ENCODE data around the gene LHPP. TPM values are rescaled to one million over a fixed set of nuclear protein-coding genes. Genes with fewer than 3 reads are reported as not detected.

Gene LHPP
- total and polyA plus RNA-seq, 10 donors, result 16.8 to 36.8 (median 23.5) TPM

DNA sequence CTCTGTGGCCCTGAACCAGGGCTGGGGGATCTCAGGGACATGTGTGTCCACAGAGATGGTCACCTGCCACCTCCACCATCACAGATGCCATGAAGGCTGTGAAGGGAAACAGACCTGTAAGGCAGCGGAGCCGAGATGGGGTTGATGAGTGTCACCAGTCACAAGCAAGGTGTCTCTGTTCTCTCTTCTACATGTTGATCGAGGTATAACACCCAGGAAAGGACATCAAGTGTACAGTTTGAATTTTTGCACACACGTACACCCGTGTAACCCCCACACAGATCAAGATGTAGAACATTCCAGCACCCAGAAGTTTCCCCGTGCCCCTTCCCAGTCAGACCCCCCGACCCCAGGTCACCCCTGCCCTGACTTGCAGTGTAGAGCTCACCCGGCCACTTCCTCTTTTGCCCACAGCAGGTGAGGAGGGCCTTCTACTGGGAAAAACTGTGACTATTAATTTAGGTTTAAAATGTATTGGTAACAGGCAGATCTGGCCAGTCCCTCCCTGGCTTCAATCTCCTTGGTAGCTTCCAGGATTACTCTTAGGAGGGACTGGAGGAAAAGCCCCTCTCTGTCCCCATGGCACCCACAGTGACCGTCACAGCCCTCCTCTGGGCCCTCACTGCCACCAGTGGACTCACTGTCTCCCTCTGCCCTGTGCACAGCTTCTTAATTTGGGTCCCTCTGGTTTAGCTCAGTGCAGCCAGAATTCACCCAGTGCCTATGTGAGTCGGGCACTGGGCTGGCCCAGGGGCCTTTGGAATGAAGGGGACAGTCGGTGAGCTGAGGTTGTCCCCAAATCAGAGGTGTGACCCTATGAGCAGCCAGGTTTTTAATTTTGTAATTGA, 108.2 kb downstream of the LHPP start:
- H3K27me3 ChIP-seq (replicated peaks in 1 of 7), result no peaks in the 10 kb centered on the region
- no peaks in the 10 kb centered on the region for H3K9me3 ChIP-seq
- intact Hi-C loops (cut with DNase I; ENCODE audit: low total_unique reads), result no loop called here
- peak; percentile 76 for DNase-seq
- no peak overlapping the region for H3K4me3 ChIP-seq
- peak overlapping the region in 2 of 8 donors; percentile 18 to 55 for H3K27ac ChIP-seq
- no peaks in the 10 kb centered on the region for H3K36me3 ChIP-seq
- peaks cover 4 to 29% (median 15%) of the 10 kb centered on the region in 6 donors for H3K4me1 ChIP-seq
- WGBS, 5 donors, result 60 to 71% (median 62%) methylated on average over 10 to 11 of the region's 11 CpGs
- TF ChIP-seq POLR2AphosphoS5 (IDR thresholded peaks at IDR 0.05), result no peak
- no peak for TF ChIP-seq POLR2A (IDR thresholded peaks at IDR 0.05)
- TF ChIP-seq, protein P1, sequence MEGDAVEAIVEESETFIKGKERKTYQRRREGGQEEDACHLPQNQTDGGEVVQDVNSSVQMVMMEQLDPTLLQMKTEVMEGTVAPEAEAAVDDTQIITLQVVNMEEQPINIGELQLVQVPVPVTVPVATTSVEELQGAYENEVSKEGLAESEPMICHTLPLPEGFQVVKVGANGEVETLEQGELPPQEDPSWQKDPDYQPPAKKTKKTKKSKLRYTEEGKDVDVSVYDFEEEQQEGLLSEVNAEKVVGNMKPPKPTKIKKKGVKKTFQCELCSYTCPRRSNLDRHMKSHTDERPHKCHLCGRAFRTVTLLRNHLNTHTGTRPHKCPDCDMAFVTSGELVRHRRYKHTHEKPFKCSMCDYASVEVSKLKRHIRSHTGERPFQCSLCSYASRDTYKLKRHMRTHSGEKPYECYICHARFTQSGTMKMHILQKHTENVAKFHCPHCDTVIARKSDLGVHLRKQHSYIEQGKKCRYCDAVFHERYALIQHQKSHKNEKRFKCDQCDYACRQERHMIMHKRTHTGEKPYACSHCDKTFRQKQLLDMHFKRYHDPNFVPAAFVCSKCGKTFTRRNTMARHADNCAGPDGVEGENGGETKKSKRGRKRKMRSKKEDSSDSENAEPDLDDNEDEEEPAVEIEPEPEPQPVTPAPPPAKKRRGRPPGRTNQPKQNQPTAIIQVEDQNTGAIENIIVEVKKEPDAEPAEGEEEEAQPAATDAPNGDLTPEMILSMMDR (IDR thresholded peaks at IDR 0.05 in 8 of 11, conservative IDR thresholded peaks at IDR 0.05 in 3 of 11), result no peak

DNA sequence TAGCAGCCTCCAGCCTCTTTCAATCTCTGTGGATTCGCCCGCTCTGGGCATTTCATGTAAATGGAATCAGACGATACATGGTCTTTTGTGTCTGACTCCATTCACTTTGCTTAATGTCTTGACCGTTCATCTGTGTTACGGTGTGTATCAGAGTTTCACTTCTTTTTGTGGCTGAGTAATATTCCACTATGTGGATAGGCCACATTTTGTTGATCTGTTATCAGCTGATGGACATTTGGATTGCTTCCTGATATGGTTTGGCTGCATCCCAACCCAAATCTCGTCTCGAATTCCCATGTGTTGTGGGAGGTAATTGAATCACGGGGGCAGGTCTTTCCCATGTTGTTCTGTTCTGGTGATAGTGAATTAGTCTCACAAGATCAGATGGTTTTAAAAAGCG, 109.0 kb downstream of the LHPP start:
- H3K4me3 ChIP-seq, result no peak overlapping the region
- no peaks in the 10 kb centered on the region for H3K27me3 ChIP-seq (replicated peaks in 1 of 7)
- intact Hi-C loops (cut with DNase I; ENCODE audit: low total_unique reads), result no loop called here
- H3K9me3 ChIP-seq, result no peaks in the 10 kb centered on the region
- no peak for TF ChIP-seq POLR2AphosphoS5 (IDR thresholded peaks at IDR 0.05)
- no peak for TF ChIP-seq POLR2A (IDR thresholded peaks at IDR 0.05)
- TF ChIP-seq, protein P1 (IDR thresholded peaks at IDR 0.05 in 8 of 11, conservative IDR thresholded peaks at IDR 0.05 in 3 of 11), result no peak
- H3K36me3 ChIP-seq, result no peaks in the 10 kb centered on the region
- DNase-seq, result no peak
- H3K4me1 ChIP-seq, result peaks cover 2 to 26% (median 10%) of the 10 kb centered on the region in 6 donors
- WGBS, 5 donors, result 76 to 89% (median 85%) methylated on average over 9 of the region's 9 CpGs
- no peak overlapping the region for H3K27ac ChIP-seq

DNA sequence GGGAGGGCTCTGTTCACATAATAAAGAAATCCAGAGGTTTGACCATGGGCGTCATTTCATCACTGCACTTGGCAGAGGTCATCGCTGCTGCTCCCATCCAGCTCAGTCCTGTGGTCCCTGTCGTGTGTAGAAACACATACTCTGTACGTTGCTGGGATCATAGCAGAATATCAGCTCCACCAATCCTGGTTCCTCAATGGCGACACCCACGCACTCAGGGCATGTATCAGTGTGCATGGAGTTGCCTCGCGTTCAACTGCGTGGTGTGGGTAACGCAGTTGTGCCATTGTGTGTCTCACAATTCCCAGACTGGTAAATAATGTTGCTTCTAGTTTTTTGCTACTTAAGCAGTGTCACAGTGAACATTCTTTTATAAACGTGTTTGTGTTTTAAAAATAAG, 111.1 kb downstream of the LHPP start:
- no peak overlapping the region for H3K27ac ChIP-seq
- no peaks in the 10 kb centered on the region for H3K9me3 ChIP-seq
- H3K4me3 ChIP-seq, result no peak overlapping the region
- intact Hi-C loops (cut with DNase I; ENCODE audit: low total_unique reads), result no loop called here
- no peaks in the 10 kb centered on the region for H3K36me3 ChIP-seq
- no peak for DNase-seq
- H3K27me3 ChIP-seq (replicated peaks in 1 of 7), result no peaks in the 10 kb centered on the region
- peaks cover 0 to 17% (median 7%) of the 10 kb centered on the region in 6 donors for H3K4me1 ChIP-seq
- TF ChIP-seq POLR2AphosphoS5 (IDR thresholded peaks at IDR 0.05) (no peak), POLR2A (IDR thresholded peaks at IDR 0.05) (no peak)
- TF ChIP-seq, protein P1 (IDR thresholded peaks at IDR 0.05 in 8 of 11, conservative IDR thresholded peaks at IDR 0.05 in 3 of 11), result no peak
- 80 to 87% (median 85%) methylated on average over 11 of the region's 11 CpGs for WGBS, 5 donors

GRCh38 chr10:124573726-124574455, 112.3 kb downstream of the LHPP start:
- Histone ChIP-seq H3K4me1 (peaks cover 0 to 16% (median 7%) of the 10 kb centered on the region in 6 donors), H3K36me3 (no peaks in the 10 kb centered on the region), H3K9me3 (no peaks in the 10 kb centered on the region), H3K27ac (no peak overlapping the region), H3K4me3 (no peak overlapping the region), H3K27me3 (replicated peaks in 1 of 7) (no peaks in the 10 kb centered on the region)
- 83 to 92% (median 90%) methylated on average over 20 to 31 of the region's 31 CpGs for WGBS, 5 donors
- intact Hi-C loops (cut with DNase I; ENCODE audit: low total_unique reads), result no loop called here
- TF ChIP-seq, protein P1 (IDR thresholded peaks at IDR 0.05 in 8 of 11, conservative IDR thresholded peaks at IDR 0.05 in 3 of 11), result no peak
- TF ChIP-seq POLR2AphosphoS5 (IDR thresholded peaks at IDR 0.05) (no peak), POLR2A (IDR thresholded peaks at IDR 0.05) (no peak)
- peak; percentile 58 for DNase-seq

Data from spleen (tissue), 11 donors.